HEK293 (cell line): ENCODE measurements around the gene GRIN2A.

Experiments used
- CTCF ChIA-PET: fragments of 350-600 bp; formaldehyde crosslinking; extraction: SDS; loops from one replicate; lab custom pipeline; 2021; ENCODE audit warnings: antibody characterized with exemption; lab: Yijun Ruan, JAX
- POLR2A ChIA-PET: fragments of 300-600 bp; formaldehyde crosslinking; extraction: SDS; loops from one replicate; lab custom pipeline; 2020; ENCODE audit warnings: antibody characterized with exemption, inconsistent platforms; lab: Yijun Ruan, JAX
- H3K27ac ChIP-seq: fragments of 200-500 bp; sonication (Bioruptor generic); 2 replicates; pipeline ENCODE4 v1.5.1; 2014; ENCODE audit warnings: low read depth, low read length, control low read depth, inconsistent platforms; ENCODE audit errors: extremely low read depth
- H3K36me3 ChIP-seq, 2 experiments: fragments of 200-500 bp in 1 of 2; sonication (Bioruptor generic) in 1 of 2; 1 replicate in 1 of 2; 2 replicates in 1 of 2; pipeline ENCODE4 v1.5.1; 2014 to 2017; ENCODE audit warnings: inconsistent platforms in 2 of 2, low read length in 2 of 2; ENCODE audit not compliant: control insufficient read depth in 2 of 2, insufficient read depth in 1 of 2
- H3K4me1 ChIP-seq: fragments of 200-500 bp; sonication (Bioruptor generic); 2 replicates; pipeline ENCODE4 v1.5.1; 2014; ENCODE audit warnings: mild to moderate bottlenecking, low read length, inconsistent platforms; ENCODE audit not compliant: control insufficient read depth, insufficient read depth
- H3K4me3 ChIP-seq: 2 replicates; pipeline ENCODE4 v1.5.1; 2011; ENCODE audit warnings: low read depth, mild to moderate bottlenecking, control low read depth, low read length, moderate library complexity
- H3K9me3 ChIP-seq: fragments of 200-500 bp; sonication (Bioruptor generic); 2 replicates; pipeline ENCODE4 v1.5.1; 2014; ENCODE audit warnings: low read depth, low read length, inconsistent platforms; ENCODE audit not compliant: control insufficient read depth, insufficient read depth
- SP2 ChIP-seq: fragments of 450-650 bp; formaldehyde crosslinking; IDR thresholded peaks from 2 replicates; pipeline ENCODE4 v1.5.1; 2016; ENCODE audit warnings: missing biosample characterization, missing genetic modification characterization
- ZFP37 ChIP-seq: fragments of 450-650 bp; formaldehyde crosslinking; IDR thresholded peaks from 2 replicates; pipeline ENCODE4 v1.5.1; 2016; ENCODE audit warnings: missing biosample characterization, missing genetic modification characterization
- ZNF169 ChIP-seq: fragments of 450-650 bp; formaldehyde crosslinking; IDR thresholded peaks from 2 replicates; pipeline ENCODE4 v1.5.1; 2016; ENCODE audit warnings: missing biosample characterization, missing genetic modification characterization
- ZNF302 ChIP-seq: fragments of 450-650 bp; formaldehyde crosslinking; IDR thresholded peaks from 2 replicates; pipeline ENCODE4 v1.5.1; 2016; ENCODE audit warnings: missing biosample characterization, missing genetic modification characterization, low read depth
- ZNF404 ChIP-seq: fragments of 450-650 bp; formaldehyde crosslinking; IDR thresholded peaks from 2 replicates; pipeline ENCODE4 v1.5.1; 2017; ENCODE audit warnings: missing biosample characterization, missing genetic modification characterization
- ZNF544 ChIP-seq: fragments of 450-650 bp; formaldehyde crosslinking; IDR thresholded peaks from 2 replicates; pipeline ENCODE4 v1.5.0; 2017; ENCODE audit warnings: missing biosample characterization, missing genetic modification characterization
- ZNF677 ChIP-seq: fragments of 450-650 bp; IDR thresholded peaks from 2 replicates; pipeline ENCODE4 v1.5.0; 2018; ENCODE audit warnings: missing biosample characterization, mild to moderate bottlenecking, missing genetic modification characterization, moderate library complexity
- ZNF776 ChIP-seq: fragments of 450-650 bp; formaldehyde crosslinking; IDR thresholded peaks from 2 replicates; pipeline ENCODE4 v1.5.0; 2017; ENCODE audit warnings: missing biosample characterization, missing genetic modification characterization, borderline replicate concordance
- TF ChIP-seq, protein P1 (sequence below): fragments of 450-650 bp; formaldehyde crosslinking; IDR thresholded peaks from 2 replicates; pipeline ENCODE4 v1.5.1; 2016; ENCODE audit warnings: missing biosample characterization, missing genetic modification characterization
- TF ChIP-seq, protein P2 (sequence below): fragments of 450-650 bp; formaldehyde crosslinking; IDR thresholded peaks from 2 replicates; pipeline ENCODE4 v1.5.1; 2016; ENCODE audit warnings: missing biosample characterization, missing genetic modification characterization
- TF ChIP-seq, protein P3 (sequence below): IDR thresholded peaks from 2 replicates; pipeline ENCODE4 v1.6.1; 2011; ENCODE audit warnings: mild to moderate bottlenecking, low read depth, low read length, borderline replicate concordance
- TF ChIP-seq, protein P4 (sequence below): fragments of 450-650 bp; formaldehyde crosslinking; conservative IDR thresholded peaks from 2 replicates; pipeline ENCODE4 v1.5.1; 2016; ENCODE audit warnings: low read depth, missing biosample characterization, missing genetic modification characterization
- TF ChIP-seq, protein P5 (sequence below): fragments of 450-650 bp; formaldehyde crosslinking; IDR thresholded peaks from 2 replicates; pipeline ENCODE4 v1.5.1; 2016; ENCODE audit warnings: missing biosample characterization, missing genetic modification characterization

GRIN2A gene

DNA sequence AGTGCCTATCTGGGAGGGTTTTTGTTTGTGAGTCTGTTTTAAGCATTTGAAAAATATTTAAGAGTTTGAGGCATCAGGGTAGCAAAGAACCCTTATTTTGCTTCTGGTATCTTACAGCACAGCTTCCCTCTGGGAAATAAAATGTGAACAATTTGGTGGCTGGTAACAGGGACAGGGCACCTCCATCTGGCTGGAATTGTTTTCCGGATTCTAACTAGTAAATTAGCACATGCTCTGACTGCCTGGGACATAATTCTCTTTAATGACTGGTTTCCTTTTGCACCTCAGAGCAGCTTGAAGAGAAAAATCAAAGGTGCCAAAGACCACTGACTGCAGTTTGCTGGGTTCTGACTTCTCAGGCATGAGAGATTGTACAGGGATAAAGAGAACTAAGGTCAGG lies 469.1 kb downstream of the GRIN2A start (continued):
- TF ChIP-seq, protein P1, sequence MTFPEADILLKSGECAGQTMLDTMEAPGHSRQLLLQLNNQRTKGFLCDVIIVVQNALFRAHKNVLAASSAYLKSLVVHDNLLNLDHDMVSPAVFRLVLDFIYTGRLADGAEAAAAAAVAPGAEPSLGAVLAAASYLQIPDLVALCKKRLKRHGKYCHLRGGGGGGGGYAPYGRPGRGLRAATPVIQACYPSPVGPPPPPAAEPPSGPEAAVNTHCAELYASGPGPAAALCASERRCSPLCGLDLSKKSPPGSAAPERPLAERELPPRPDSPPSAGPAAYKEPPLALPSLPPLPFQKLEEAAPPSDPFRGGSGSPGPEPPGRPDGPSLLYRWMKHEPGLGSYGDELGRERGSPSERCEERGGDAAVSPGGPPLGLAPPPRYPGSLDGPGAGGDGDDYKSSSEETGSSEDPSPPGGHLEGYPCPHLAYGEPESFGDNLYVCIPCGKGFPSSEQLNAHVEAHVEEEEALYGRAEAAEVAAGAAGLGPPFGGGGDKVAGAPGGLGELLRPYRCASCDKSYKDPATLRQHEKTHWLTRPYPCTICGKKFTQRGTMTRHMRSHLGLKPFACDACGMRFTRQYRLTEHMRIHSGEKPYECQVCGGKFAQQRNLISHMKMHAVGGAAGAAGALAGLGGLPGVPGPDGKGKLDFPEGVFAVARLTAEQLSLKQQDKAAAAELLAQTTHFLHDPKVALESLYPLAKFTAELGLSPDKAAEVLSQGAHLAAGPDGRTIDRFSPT (tag by site-specific recombination): no peak
- TF ChIP-seq ZNF302 (tag by site-specific recombination) (no peak), ZFP37 (tag by site-specific recombination) (no peak)

DNA sequence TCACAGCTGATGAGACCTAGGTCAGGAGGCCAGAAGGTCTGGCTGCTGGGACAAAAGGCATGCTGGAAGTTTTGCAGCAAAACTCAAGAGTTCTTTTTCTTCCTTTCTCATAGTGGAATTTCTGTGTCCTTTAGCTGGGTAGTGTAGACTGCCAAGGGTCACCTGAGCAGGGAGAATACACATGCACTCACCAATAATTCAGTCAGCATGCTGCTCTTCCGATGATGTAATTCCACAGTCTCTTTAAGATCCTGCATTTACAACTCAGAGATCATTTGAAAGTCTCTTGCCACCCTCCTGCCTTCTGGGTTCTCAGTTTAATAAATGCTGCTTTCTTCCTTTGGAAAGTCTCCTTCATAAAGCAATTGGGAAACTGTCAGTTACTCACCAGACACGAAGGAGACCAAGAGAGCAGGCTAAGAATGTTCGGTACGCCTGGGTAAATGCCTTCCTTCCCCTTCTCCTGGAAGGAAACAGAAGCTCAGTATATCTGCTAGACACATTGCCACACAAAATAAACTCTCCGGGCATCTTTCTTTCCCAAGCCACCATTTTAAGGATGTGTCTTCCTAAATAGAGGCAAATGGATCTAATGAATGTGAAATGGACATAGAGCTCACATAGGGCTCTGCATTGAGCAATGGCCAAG lies 473.1 kb downstream of the GRIN2A start:
- H3K9me3 ChIP-seq: no peaks in the 10 kb centered on the region
- POLR2A ChIA-PET: no interaction called here
- TF ChIP-seq, protein P2, sequence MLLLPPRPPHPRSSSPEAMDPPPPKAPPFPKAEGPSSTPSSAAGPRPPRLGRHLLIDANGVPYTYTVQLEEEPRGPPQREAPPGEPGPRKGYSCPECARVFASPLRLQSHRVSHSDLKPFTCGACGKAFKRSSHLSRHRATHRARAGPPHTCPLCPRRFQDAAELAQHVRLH (tag by site-specific recombination): no peak
- TF ChIP-seq ZNF677 (tag by site-specific recombination) (no peak), ZNF544 (no peak), ZNF169 (tag by site-specific recombination) (no peak), ZNF776 (tag by site-specific recombination) (no peak), ZNF404 (tag by site-specific recombination) (no peak), SP2 (no peak)
- TF ChIP-seq, protein P3, sequence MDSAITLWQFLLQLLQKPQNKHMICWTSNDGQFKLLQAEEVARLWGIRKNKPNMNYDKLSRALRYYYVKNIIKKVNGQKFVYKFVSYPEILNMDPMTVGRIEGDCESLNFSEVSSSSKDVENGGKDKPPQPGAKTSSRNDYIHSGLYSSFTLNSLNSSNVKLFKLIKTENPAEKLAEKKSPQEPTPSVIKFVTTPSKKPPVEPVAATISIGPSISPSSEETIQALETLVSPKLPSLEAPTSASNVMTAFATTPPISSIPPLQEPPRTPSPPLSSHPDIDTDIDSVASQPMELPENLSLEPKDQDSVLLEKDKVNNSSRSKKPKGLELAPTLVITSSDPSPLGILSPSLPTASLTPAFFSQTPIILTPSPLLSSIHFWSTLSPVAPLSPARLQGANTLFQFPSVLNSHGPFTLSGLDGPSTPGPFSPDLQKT: no peak
- TF ChIP-seq, protein P4, sequence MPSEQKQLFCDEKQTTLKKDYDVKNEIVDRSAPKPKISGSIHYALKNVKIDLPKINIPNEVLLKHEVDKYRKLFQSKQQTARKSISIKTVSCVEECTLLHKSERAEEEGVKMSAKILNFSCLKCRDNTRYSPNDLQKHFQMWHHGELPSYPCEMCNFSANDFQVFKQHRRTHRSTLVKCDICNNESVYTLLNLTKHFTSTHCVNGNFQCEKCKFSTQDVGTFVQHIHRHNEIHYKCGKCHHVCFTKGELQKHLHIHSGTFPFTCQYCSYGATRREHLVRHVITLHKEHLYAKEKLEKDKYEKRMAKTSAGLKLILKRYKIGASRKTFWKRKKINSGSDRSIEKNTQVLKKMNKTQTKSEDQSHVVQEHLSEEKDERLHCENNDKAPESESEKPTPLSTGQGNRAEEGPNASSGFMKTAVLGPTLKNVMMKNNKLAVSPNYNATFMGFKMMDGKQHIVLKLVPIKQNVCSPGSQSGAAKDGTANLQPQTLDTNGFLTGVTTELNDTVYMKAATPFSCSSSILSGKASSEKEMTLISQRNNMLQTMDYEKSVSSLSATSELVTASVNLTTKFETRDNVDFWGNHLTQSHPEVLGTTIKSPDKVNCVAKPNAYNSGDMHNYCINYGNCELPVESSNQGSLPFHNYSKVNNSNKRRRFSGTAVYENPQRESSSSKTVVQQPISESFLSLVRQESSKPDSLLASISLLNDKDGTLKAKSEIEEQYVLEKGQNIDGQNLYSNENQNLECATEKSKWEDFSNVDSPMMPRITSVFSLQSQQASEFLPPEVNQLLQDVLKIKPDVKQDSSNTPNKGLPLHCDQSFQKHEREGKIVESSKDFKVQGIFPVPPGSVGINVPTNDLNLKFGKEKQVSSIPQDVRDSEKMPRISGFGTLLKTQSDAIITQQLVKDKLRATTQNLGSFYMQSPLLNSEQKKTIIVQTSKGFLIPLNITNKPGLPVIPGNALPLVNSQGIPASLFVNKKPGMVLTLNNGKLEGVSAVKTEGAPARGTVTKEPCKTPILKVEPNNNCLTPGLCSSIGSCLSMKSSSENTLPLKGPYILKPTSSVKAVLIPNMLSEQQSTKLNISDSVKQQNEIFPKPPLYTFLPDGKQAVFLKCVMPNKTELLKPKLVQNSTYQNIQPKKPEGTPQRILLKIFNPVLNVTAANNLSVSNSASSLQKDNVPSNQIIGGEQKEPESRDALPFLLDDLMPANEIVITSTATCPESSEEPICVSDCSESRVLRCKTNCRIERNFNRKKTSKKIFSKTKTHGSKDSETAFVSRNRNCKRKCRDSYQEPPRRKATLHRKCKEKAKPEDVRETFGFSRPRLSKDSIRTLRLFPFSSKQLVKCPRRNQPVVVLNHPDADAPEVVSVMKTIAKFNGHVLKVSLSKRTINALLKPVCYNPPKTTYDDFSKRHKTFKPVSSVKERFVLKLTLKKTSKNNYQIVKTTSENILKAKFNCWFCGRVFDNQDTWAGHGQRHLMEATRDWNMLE (tag by site-specific recombination): no peak
- TF ChIP-seq, protein P5, sequence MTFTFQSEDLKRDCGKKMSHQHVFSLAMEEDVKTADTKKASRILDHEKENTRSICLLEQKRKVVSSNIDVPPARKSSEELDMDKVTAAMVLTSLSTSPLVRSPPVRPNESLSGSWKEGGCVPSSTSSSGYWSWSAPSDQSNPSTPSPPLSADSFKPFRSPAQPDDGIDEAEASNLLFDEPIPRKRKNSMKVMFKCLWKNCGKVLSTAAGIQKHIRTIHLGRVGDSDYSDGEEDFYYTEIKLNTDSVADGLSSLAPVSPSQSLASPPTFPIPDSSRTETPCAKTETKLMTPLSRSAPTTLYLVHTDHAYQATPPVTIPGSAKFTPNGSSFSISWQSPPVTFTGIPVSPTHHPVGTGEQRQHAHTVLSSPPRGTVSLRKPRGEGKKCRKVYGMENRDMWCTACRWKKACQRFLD (tag by site-specific recombination): no peak
- no peak overlapping the region for H3K27ac ChIP-seq
- CTCF ChIA-PET: interaction anchor here (0.6 to 0.7 kb wide), 2 partner anchors 20 to 794 kb away, joined by 3 to 4 read pairs; no protein-coding TSS in a partner anchor
- no peaks in the 10 kb centered on the region for H3K4me1 ChIP-seq
- no peaks in the 10 kb centered on the region for H3K36me3 ChIP-seq
- H3K4me3 ChIP-seq: no peak overlapping the region
